DMS114 treated with DMSO at 0.1 percent for 48 hours (cell line): ENCODE data around the gene TRPM1.

Experiments used
- DNase-seq: peaks from one replicate; lab custom pipeline; 2025; ENCODE audit not compliant: unreplicated experiment; lab: John Stamatoyannopoulos, UW

The TRPM1 gene

DNA sequence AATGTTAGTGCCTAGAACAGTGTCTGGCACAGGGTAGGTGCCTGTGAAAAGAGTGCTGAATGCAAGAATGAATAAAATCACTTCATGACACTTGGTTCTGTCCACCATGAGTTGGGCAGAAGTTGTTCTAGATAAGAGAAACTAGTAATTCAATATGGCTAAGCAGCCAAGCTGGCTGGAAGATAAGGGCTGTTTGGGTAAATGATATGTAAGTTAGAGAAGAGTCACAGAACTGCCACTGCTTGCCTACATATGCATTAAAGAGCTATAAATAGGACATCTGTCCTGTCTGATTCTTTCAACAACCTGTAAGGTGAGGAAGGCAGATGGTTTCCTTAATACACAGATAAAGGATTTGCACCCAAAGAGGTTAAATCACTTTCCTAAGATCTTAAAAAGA is 123.2 kb downstream of the TRPM1 start:
- DNase-seq: no peak

- DNase-seq: no peak
Measured at GRCh38 chr15:30974112-30974511, 127.4 kb downstream of the TRPM1 start.

- no peak for DNase-seq
Measured at GRCh38 chr15:30973379-30973778, 128.1 kb downstream of the TRPM1 start.

GRCh38 chr15:30969724-30970123 is 131.8 kb downstream of the TRPM1 start:
- DNase-seq: no peak

DNA sequence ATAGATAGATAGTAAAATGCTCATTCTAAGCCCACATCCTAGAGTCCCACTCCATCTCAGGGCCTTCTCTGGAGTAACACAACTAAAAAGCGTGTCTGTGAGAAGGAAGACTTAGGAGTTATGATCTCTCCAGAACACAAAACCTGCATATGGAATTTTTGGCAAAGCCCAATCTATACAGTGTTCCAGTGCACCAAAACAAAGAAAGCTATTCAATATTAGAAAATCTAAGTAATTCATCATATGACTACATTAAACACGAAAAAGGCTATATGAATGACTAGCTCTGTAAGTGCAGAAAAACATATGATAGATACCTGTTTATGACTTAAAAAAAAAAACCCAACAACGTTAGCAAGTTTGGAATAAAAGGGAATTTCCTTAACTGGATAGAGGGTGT is 137.8 kb downstream of the TRPM1 start:
- no peak for DNase-seq

- DNase-seq: no peak
Measured at GRCh38 chr15:30962659-30963058, 138.9 kb downstream of the TRPM1 start.

DNA sequence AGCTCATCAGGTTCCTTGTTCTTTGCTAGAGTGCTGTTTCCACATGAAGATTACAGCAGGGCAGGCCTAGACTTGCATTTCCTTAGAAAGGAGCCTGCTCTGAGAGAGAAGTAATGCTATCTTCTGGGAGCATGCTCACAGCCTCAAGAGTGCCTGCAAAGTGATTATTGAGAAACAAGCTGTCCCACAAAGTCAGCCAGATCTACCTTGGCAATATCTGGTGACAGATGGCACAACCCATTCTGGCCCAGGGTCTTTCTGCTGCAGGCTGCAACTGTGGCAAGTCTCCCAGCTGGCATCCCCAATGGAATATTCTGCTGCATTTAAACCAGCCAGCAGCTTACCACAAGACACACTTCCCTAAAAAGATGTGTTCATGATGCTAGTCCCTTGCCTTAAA is 139.4 kb downstream of the TRPM1 start:
- DNase-seq: no peak

DNA sequence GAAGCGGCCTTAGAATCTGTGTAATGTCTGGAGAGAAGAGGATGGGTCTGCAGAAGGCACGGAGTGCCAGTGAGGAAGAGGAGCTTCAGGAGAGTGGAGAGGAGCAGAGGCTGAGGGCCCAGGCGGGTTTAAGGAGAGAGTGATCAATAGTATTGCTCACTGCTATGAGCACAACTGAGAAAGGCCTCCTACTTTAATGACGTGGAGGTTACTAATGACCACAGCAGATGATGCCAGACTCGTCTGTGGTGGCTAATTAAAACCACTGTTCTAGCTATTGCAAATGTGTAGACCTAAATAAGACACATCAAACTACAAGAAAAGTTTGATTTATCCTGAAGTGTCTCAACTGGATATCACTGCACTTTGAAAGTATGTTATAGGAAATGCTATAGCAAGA is 143.3 kb downstream of the TRPM1 start:
- DNase-seq: no peak

GRCh38 chr15:30956216-30957124 is 145.1 kb downstream of the TRPM1 start:
- DNase-seq: no peak

- no peak for DNase-seq
Measured at GRCh38 chr15:30954674-30955073, 146.9 kb downstream of the TRPM1 start.

- no peak for DNase-seq
Measured at GRCh38 chr15:30953731-30954378, 147.7 kb downstream of the TRPM1 start.

- DNase-seq: no peak
Measured at GRCh38 chr15:30953183-30953582, 148.3 kb downstream of the TRPM1 start.
